GM20431 (cell line): ENCODE measurements around the gene ETNK1.
"Not testable (repeated sequence)": the region's sequence is repeated elsewhere in the genome, so short reads cannot be mapped to it uniquely, and the experiment has no call there.

Source experiments
- in situ Hi-C: fragments of 300-500 bp; cut with MseI, MboI; formaldehyde crosslinking; loops from one replicate; pipeline ENCODE4 v1.15.0; 2020; ENCODE audit warnings: low sequenced_read_pairs; ENCODE audit not compliant: unreplicated experiment

ETNK1 gene

GRCh38 chr12:22684140-22685118 lies 59.5 kb downstream of the ETNK1 start:
- in situ Hi-C loops: no loop called here

- in situ Hi-C loops: no loop called here
Measured at GRCh38 chr12:22686193-22686592, 61.2 kb downstream of the ETNK1 start.

- in situ Hi-C loops: no loop called here
Measured at GRCh38 chr12:22687361-22688076, 62.5 kb downstream of the ETNK1 start.

GRCh38 chr12:22689876-22690275 lies 64.9 kb downstream of the ETNK1 start:
- in situ Hi-C loops: no loop called here

GRCh38 chr12:22691319-22691718 lies 66.3 kb downstream of the ETNK1 start:
- in situ Hi-C loops: no loop called here

GRCh38 chr12:22692467-22692866 lies 67.5 kb downstream of the ETNK1 start:
- in situ Hi-C loops: not testable (repeated sequence)

- in situ Hi-C loops: no loop called here
Measured at GRCh38 chr12:22692964-22693555, 68.1 kb downstream of the ETNK1 start.

- in situ Hi-C loops: no loop called here
Measured at GRCh38 chr12:22698576-22698975, 73.6 kb downstream of the ETNK1 start.

GRCh38 chr12:22699705-22700104 lies 74.7 kb downstream of the ETNK1 start:
- in situ Hi-C loops: not testable (repeated sequence)

- in situ Hi-C loops: no loop called here
Measured at GRCh38 chr12:22700106-22700505, 75.1 kb downstream of the ETNK1 start.

- in situ Hi-C loops: not testable (repeated sequence)
Measured at GRCh38 chr12:22701216-22701809, 76.3 kb downstream of the ETNK1 start.

GRCh38 chr12:22702690-22703089 lies 77.7 kb downstream of the ETNK1 start:
- in situ Hi-C loops: no loop called here

- in situ Hi-C loops: no loop called here
Measured at GRCh38 chr12:22709292-22709691, 84.3 kb downstream of the ETNK1 start.

GRCh38 chr12:22712083-22712482 lies 87.1 kb downstream of the ETNK1 start:
- in situ Hi-C loops: no loop called here

- in situ Hi-C loops: no loop called here
Measured at GRCh38 chr12:22715254-22715653, 90.3 kb downstream of the ETNK1 start.

- in situ Hi-C loops: no loop called here
Measured at GRCh38 chr12:22719745-22720144, 94.8 kb downstream of the ETNK1 start.

GRCh38 chr12:22722081-22722480 lies 97.1 kb downstream of the ETNK1 start:
- in situ Hi-C loops: no loop called here

GRCh38 chr12:22722779-22723178 lies 97.8 kb downstream of the ETNK1 start:
- in situ Hi-C loops: no loop called here

- in situ Hi-C loops: no loop called here
Measured at GRCh38 chr12:22728987-22729386, 104.0 kb downstream of the ETNK1 start.

- in situ Hi-C loops: no loop called here
Measured at GRCh38 chr12:22729431-22729956, 104.5 kb downstream of the ETNK1 start.
